GM21737 (cell line): ENCODE measurements around the gene DISC1.
"Not testable (repeated sequence)": the region's sequence is repeated elsewhere in the genome, so short reads cannot be mapped to it uniquely, and the experiment has no call there.

Source experiments
- ATAC-seq: cut with Tn5 transposase; IDR thresholded peaks from one replicate; pipeline ENCODE4 v1.9.1; 2021; ENCODE audit warnings: mild to moderate bottlenecking, moderate library complexity; ENCODE audit not compliant: unreplicated experiment

Gene DISC1

GRCh38 chr1:231871878-231872277 lies 245.3 kb downstream of the DISC1 start:
- ATAC-seq: no peak

DNA sequence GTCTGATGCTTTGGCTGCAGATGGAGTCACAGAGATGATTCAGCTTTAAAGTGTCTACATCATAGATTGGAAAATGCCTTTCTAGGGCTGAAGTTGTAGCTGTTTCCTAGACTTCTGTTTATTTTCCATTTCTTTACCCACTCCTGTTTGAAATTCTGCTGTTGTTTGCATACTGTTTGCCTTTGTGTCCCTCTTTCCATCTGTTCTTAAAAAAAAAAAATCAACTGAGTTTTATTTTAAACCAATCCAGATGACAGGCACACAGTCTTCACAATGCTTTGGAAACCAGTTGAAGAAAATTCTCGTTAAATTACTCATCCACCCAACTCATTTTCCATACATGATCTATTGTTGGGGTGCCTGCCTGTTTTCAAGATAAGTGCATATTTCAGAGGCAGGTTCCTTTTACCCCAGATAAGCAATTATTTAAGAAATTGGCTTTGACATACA lies 245.9 kb downstream of the DISC1 start:
- ATAC-seq: no peak

GRCh38 chr1:231878737-231879136 lies 252.1 kb downstream of the DISC1 start:
- ATAC-seq: no peak

GRCh38 chr1:231879296-231879695 lies 252.7 kb downstream of the DISC1 start:
- ATAC-seq: no peak

- no peak for ATAC-seq
These were observed 255.7 kb downstream of the DISC1 start for GRCh38 chr1:231882333-231882732.

GRCh38 chr1:231882790-231883189 lies 256.2 kb downstream of the DISC1 start:
- ATAC-seq: no peak

GRCh38 chr1:231883382-231883781 lies 256.8 kb downstream of the DISC1 start:
- no peak for ATAC-seq

DNA sequence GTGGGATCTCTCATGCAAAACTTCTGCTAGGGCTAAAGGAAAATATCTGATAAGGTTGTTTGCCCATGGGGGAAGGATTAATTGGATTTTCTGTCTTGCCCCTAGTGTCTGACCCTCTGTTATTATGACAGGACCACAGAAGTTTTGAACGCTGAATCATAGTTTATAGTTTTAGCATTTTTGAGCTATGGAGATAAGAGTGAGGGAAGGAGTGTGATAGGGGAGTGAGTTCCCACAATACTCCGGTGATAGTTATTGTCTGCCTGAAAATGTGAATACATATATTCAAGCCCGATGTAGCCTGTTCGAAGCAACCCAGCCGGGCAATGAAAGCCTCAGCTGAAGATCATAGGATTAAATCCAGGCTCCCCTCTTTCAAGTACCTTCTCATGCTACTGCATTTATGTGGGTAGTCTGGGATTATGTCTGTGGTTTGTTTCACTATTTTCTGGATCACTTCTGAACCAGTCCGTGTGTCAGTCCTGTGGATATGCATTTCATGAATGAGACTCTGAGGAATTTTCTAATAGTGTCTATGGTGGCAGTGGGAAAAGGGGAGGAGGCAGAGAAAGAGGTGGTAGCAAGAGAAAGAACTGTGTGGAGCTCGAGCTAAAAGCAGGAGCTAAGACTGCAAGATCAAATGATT lies 258.7 kb downstream of the DISC1 start:
- no peak for ATAC-seq

DNA sequence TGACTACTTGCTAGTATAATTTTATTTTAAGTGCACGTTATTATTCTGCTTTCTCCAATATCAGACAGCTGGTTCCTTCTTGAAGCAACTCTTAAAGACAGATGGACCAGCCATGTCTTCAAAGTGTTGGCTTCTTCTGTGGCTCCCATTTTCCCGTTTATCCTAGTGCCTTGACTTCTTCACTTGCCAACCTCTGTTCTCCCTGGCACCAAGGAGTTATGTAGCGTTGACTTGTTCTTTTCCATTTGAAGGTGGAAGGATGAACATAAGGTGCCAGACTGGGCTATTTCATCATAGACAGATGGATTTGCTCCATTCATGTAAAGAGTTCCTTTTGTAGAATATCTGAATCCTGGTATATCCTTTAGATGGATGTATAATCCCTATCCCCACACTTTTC lies 260.6 kb downstream of the DISC1 start:
- no peak for ATAC-seq

DNA sequence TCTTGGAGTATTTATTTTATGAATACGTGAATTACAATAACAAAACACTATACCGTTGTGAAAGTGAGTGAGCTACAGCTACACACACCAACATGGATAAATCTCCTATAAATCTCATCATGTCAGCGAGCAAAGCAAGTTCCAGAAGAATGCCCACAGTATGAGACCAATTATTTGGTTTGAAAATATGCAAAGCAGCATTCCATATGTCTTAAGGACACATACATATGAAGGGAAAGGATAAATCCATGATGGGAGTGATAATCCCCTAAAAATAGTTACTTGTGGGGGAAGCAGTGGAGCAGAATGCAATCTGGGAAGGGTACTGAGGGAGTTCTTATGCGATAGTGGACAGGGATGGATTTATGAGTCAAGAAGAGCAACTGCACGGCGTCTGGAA lies 261.3 kb downstream of the DISC1 start:
- no peak for ATAC-seq

GRCh38 chr1:231890791-231891190 lies 264.2 kb downstream of the DISC1 start:
- ATAC-seq: no peak

DNA sequence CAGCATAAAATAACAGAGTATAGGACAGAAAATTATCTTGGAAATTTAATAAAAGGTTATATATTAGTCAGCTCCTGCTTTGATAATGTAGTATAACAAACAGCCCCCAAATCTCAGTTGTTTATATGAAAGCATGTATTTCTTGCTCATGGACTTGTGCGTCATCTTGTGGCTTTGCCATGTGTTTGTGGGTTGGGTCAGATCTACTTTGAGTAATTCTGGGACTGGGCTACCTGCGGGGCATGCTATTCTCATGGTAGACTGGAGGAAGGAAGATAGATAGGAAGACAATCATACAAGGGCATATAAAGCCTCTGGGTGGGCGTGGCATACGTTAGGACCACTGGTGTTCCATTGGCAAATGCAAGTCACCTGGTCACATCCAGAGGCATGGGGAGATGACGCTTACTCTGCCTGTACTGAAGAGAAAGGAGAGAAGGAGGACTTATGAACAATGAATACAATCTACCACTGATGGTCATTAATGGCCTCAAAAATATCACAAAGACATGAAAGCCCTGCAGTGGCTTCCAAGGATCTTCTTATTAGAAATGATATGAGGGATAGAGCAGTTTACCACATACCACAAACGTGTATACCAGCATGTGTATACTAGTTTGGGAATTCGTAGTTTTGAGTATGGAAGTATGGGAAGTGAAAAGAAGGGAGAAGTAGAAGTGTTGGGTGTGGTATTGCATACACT lies 267.0 kb downstream of the DISC1 start:
- no peak for ATAC-seq

GRCh38 chr1:231896806-231897205 lies 270.2 kb downstream of the DISC1 start:
- no peak for ATAC-seq

DNA sequence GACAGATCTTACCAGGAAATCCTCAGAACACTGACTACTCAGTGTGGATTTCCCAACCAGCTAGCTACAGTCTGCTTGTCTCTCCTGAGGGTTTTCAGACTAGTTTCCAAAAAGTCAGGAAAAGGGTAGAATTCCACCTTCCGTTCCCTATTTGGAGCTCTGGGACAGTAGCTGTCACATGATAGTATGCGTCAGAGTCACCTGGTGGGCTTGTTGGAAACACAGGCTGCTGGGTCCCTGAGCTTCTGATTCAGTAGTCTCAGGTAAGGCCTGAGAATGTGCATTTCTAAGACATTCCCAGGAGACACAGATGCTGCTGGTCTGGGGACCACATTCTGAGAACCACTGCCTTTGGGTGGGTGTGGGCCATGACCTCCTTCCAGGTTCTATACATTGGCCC lies 272.5 kb downstream of the DISC1 start:
- ATAC-seq: no peak

GRCh38 chr1:231899713-231900435 lies 273.3 kb downstream of the DISC1 start:
- ATAC-seq: no peak

DNA sequence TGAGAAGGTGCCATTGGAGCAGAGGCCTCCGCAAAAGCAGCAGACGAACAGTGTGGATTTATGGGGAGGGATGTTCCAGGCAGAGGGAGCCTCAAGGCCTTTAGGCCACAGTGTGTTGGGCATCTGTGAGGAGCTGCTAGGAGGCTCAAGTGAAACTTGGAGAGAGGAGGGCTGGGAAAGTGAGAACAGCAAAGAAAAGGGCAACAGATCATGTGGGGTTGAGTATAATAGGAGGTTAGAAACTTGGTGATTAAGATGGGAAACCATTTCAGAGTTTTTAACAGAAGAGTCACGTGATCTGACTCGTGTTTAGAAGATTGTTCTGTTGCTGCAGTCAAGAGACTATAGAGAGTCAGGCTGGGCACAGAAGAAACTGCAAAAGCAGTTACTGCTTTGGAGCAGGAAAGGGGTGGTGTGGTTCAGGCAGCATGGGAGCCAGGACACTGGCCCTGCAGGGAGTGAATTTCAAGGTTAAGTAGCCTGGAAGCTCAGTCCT lies 277.0 kb downstream of the DISC1 start:
- ATAC-seq: no peak

GRCh38 chr1:231907310-231907709 lies 280.7 kb downstream of the DISC1 start:
- not testable (repeated sequence) for ATAC-seq

DNA sequence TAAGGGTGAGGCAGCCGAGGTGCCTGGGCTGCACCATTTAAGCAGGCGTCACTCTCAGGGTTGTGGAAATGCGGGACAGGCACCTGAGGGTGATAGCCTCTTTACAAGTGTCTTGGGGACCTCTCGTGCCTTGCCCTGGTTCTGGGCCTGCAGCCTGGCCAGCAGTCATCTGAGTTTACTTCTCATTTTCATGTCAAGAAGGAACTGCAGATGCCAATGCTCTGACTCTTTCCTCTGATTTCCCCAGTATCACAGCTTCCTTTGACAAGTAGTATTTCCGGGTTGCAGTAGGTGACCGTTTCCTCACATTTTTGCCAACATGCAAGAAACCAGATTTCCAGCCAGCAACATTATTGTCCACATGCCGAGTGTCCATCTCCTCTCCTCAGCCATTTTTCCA lies 286.9 kb downstream of the DISC1 start:
- ATAC-seq: no peak

DNA sequence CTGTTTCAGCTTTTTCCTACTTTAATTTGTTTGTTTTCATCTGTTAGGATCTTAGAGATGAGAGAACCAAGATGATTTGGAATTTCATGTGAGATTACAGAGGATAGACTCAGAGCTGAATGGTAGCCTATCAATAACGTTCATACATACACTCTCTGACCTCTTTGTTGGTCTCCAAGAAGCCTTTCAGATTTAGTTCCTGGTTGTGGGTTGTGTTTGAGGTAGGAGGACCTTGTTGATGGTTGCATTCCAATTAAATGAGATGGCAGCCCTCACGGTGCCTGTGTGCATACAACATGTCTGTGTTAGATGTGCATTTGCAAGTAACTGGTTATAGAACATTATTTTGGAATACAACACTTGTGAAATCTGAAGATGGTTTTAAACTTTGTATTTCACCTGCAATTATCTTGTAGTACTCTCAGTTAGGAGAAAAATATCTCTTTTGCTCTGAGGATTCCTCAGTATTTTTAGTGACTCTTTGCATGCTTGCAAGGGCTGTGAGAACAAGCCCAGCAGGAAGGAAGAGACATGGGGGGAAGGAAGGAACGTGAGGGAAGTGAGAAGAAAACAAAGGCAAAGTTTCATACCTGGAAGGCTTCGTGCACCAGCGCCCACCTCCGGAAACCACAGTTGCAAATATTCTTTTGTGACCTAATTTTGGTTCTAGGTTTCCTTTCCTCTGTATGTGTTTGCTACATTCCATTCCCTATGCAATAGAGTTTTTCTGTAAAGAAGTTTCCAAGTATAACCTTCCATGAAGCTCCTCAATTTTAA lies 291.8 kb downstream of the DISC1 start:
- ATAC-seq: no peak

DNA sequence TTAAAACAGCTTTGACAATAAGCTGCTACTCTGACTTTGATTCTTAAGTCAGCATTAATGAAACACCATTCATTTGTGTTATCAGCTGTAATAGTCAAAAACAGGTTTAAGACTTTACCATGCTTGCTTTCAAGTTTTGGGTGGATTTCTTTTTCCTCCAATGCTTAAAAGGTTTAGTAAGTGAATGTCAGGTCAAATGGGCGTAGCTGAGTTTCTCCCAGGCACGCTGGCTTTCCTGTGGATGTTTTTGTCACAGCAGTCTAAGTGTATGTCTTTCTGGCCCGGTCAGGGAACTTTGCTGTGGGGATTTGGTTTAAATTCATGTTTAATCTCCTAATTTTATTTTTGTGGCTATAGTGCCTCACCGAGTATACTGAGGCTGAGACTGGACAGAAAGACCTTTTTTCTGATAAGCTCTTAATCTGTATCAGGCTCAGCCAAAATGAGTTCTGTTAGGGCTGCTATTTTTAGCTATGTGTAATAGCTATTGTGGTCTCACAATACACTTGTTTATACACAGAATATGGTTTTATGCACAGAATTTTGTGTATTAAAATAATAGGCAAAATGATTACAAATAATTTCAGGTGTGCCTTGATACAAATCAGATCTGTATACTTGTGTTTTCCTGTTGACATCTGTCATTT lies 292.8 kb downstream of the DISC1 start:
- no peak for ATAC-seq

DNA sequence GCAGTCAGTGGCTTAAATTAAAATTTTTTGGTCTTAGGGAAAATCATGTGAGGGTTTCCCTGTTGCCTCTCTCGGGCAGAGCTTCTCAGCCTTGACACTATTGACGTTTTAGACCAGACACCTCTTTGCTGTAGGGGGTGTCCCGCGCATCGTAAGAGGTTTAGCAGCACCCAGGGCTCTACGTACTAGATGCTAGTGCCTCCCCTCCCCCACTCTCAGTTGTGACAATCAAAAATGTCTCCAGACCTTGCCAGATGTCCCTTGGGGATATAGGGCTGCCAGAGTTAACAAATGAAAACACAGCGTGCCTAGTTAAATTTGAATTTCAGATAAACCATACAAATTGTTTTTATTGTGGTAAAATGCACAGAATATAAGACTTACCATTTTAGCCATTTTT lies 293.3 kb downstream of the DISC1 start:
- no peak for ATAC-seq
